ENCODE data around the gene SEPTIN10.

GRCh38 chr2:109532728-109533076, 81.1 kb downstream of the SEPTIN10 start:
- TF ChIP-seq, protein P1, sequence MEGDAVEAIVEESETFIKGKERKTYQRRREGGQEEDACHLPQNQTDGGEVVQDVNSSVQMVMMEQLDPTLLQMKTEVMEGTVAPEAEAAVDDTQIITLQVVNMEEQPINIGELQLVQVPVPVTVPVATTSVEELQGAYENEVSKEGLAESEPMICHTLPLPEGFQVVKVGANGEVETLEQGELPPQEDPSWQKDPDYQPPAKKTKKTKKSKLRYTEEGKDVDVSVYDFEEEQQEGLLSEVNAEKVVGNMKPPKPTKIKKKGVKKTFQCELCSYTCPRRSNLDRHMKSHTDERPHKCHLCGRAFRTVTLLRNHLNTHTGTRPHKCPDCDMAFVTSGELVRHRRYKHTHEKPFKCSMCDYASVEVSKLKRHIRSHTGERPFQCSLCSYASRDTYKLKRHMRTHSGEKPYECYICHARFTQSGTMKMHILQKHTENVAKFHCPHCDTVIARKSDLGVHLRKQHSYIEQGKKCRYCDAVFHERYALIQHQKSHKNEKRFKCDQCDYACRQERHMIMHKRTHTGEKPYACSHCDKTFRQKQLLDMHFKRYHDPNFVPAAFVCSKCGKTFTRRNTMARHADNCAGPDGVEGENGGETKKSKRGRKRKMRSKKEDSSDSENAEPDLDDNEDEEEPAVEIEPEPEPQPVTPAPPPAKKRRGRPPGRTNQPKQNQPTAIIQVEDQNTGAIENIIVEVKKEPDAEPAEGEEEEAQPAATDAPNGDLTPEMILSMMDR (IDR thresholded peaks at IDR 0.05): no peak
- TF ChIP-seq POLR2A (IDR thresholded peaks at IDR 0.05): no peak
